Ishikawa (cell line): ENCODE results near the gene FOXI2.

ENCODE experiments used
- CEBPB ChIP-seq: IDR thresholded peaks from 2 replicates; pipeline ENCODE4 v1.6.1; 2012
- CREB1 ChIP-seq: IDR thresholded peaks from 2 replicates; pipeline ENCODE4 v1.6.1; 2012; ENCODE audit warnings: low read depth
- EGR1 ChIP-seq: IDR thresholded peaks from 2 replicates; pipeline ENCODE4 v1.6.1; 2012
- FOXM1 ChIP-seq: IDR thresholded peaks from 2 replicates; pipeline ENCODE4 v1.6.1; 2012; ENCODE audit warnings: low read depth, borderline replicate concordance
- MAX ChIP-seq: IDR thresholded peaks from 2 replicates; pipeline ENCODE4 v1.6.1; 2012
- NFIC ChIP-seq: IDR thresholded peaks from 2 replicates; pipeline ENCODE4 v1.6.1; 2012
- RAD21 ChIP-seq: IDR thresholded peaks from 2 replicates; pipeline ENCODE4 v1.6.1; 2012; ENCODE audit warnings: low read depth
- REST ChIP-seq: IDR thresholded peaks from 2 replicates; pipeline ENCODE4 v1.6.1; 2012; ENCODE audit warnings: low read depth, mild to moderate bottlenecking
- TAF1 ChIP-seq: IDR thresholded peaks from 2 replicates; pipeline ENCODE4 v1.6.1; 2012; ENCODE audit warnings: low read depth, mild to moderate bottlenecking
- TCF12 ChIP-seq: IDR thresholded peaks from 2 replicates; pipeline ENCODE4 v1.6.1; 2012; ENCODE audit warnings: low read depth
- TEAD4 ChIP-seq: IDR thresholded peaks from 2 replicates; pipeline ENCODE4 v1.6.1; 2012
- USF1 ChIP-seq: IDR thresholded peaks from 2 replicates; pipeline ENCODE4 v1.6.1; 2012
- YY1 ChIP-seq: IDR thresholded peaks from 2 replicates; pipeline ENCODE4 v1.6.1; 2012; ENCODE audit warnings: low read depth
- ZBTB7A ChIP-seq: IDR thresholded peaks from 2 replicates; pipeline ENCODE4 v1.6.1; 2012; ENCODE audit warnings: low read depth

Gene FOXI2

GRCh38 chr10:127698886-127699285, 38.1 kb upstream of the FOXI2 start:
- no peak for TF ChIP-seq EGR1
- no peak for TF ChIP-seq NFIC
- TF ChIP-seq USF1 = no peak
- TF ChIP-seq TAF1 = no peak
- no peak for TF ChIP-seq YY1
- no peak for TF ChIP-seq FOXM1
- TF ChIP-seq MAX = no peak
- TF ChIP-seq RAD21 = no peak
- no peak for TF ChIP-seq REST
- no peak for TF ChIP-seq TEAD4

GRCh38 chr10:127699311-127699710, 37.7 kb upstream of the FOXI2 start:
- TF ChIP-seq TCF12 (no peak), TEAD4 (no peak), NFIC (no peak), RAD21 (no peak), ZBTB7A (no peak), CEBPB (no peak), EGR1 (no peak), TAF1 (no peak), FOXM1 (no peak)

- no peak for TF ChIP-seq TEAD4
- no peak for TF ChIP-seq REST
- no peak for TF ChIP-seq EGR1
- no peak for TF ChIP-seq TAF1
- no peak for TF ChIP-seq TCF12
- no peak for TF ChIP-seq MAX
- TF ChIP-seq FOXM1 = no peak
- TF ChIP-seq ZBTB7A = no peak
Measured at GRCh38 chr10:127702271-127702670, 34.7 kb upstream of the FOXI2 start.

- TF ChIP-seq ZBTB7A = no peak
- no peak for TF ChIP-seq FOXM1
- TF ChIP-seq EGR1 = no peak
- no peak for TF ChIP-seq TAF1
- TF ChIP-seq RAD21 = no peak
Measured at GRCh38 chr10:127715249-127715648, 21.7 kb upstream of the FOXI2 start.

GRCh38 chr10:127715782-127716378, 21.1 kb upstream of the FOXI2 start:
- TF ChIP-seq ZBTB7A (no peak), RAD21 (peak; percentile 53)

DNA sequence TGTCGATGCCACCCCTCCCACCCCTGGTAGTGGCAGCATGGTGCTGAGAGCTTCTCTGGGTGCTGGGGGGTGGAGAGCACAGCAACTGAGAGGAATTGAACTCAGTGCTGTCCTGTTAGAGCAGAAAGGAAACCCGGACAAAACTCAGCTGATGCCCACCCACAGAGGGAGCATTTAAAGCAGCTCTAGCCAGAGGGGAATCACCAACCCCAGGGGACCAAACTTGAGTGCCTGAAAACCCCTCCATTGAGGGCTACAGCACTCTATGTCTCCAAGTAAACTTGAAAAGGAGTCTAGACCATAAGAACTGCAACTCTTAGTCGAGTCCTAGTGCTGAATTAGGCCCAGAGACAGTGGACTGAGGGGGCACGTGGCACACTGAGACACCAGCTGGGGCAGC, 16.8 kb upstream of the FOXI2 start:
- TF ChIP-seq USF1 (no peak), YY1 (no peak)

GRCh38 chr10:127720903-127721302, 16.1 kb upstream of the FOXI2 start:
- no peak for TF ChIP-seq TAF1
- no peak for TF ChIP-seq REST
- TF ChIP-seq USF1 = no peak
- no peak for TF ChIP-seq CREB1
- no peak for TF ChIP-seq CEBPB
- no peak for TF ChIP-seq ZBTB7A
